GM19324 (cell line): ENCODE data around the gene RPS6KA2.

ENCODE experiments used
- ATAC-seq: cut with Tn5 transposase; IDR thresholded peaks from one replicate; pipeline ENCODE4 v1.9.1; 2021; ENCODE audit warnings: mild to moderate bottlenecking, moderate library complexity; ENCODE audit not compliant: unreplicated experiment, low FRiP score

The RPS6KA2 gene

GRCh38 chr6:166511316-166511715 is 115.7 kb downstream of the RPS6KA2 start:
- ATAC-seq: no peak

- ATAC-seq: no peak
Observed at GRCh38 chr6:166509193-166509592, 117.9 kb downstream of the RPS6KA2 start.

GRCh38 chr6:166508726-166509125 is 118.3 kb downstream of the RPS6KA2 start:
- ATAC-seq: no peak

- ATAC-seq: no peak
Observed at GRCh38 chr6:166507809-166508564, 119.1 kb downstream of the RPS6KA2 start.

GRCh38 chr6:166507380-166507779 is 119.7 kb downstream of the RPS6KA2 start:
- no peak for ATAC-seq

- no peak for ATAC-seq
Observed at GRCh38 chr6:166505133-166505905, 121.7 kb downstream of the RPS6KA2 start.

- ATAC-seq: no peak
Observed at GRCh38 chr6:166504100-166504499, 123.0 kb downstream of the RPS6KA2 start.

- ATAC-seq: no peak
Observed at GRCh38 chr6:166503167-166503744, 123.8 kb downstream of the RPS6KA2 start.

- no peak for ATAC-seq
Observed at GRCh38 chr6:166502453-166502852, 124.6 kb downstream of the RPS6KA2 start.

GRCh38 chr6:166501246-166501645 is 125.8 kb downstream of the RPS6KA2 start:
- no peak for ATAC-seq

- ATAC-seq: no peak
Observed at GRCh38 chr6:166500246-166500645, 126.8 kb downstream of the RPS6KA2 start.

- ATAC-seq: no peak
Observed at GRCh38 chr6:166499350-166500163, 127.5 kb downstream of the RPS6KA2 start.

GRCh38 chr6:166498661-166499349 is 128.2 kb downstream of the RPS6KA2 start:
- no peak for ATAC-seq

- no peak for ATAC-seq
Observed at GRCh38 chr6:166498228-166498627, 128.8 kb downstream of the RPS6KA2 start.

GRCh38 chr6:166497087-166497899 is 129.8 kb downstream of the RPS6KA2 start:
- no peak for ATAC-seq

- ATAC-seq: no peak
Observed at GRCh38 chr6:166496460-166496859, 130.6 kb downstream of the RPS6KA2 start.

GRCh38 chr6:166495487-166496314 is 131.3 kb downstream of the RPS6KA2 start:
- ATAC-seq: no peak

- ATAC-seq: no peak
Observed at GRCh38 chr6:166494757-166495486, 132.1 kb downstream of the RPS6KA2 start.
